Fibroblast of lung (primary cell): ENCODE results near the gene BCL2L13. TPM values are rescaled to one million over a fixed set of nuclear protein-coding genes. Genes with fewer than 3 reads are reported as not detected.

Experiments used
- DNase-seq, 2 donors: peaks; one replicate each; pipeline versions ENCODE4 v3.0.0 to v3.0.0-alpha.2; 2010; ENCODE audit warnings: low read depth in 2 of 2
- H2AFZ ChIP-seq: 2 replicates; pipeline ENCODE4 v1.5.1; 2012; ENCODE audit warnings: low read length, control low read depth, inconsistent platforms
- H3K27ac ChIP-seq: 2 replicates; pipeline ENCODE4 v1.5.1; 2011; ENCODE audit warnings: low read length, control low read depth; ENCODE audit not compliant: insufficient read depth
- H3K27me3 ChIP-seq: 2 replicates; pipeline ENCODE4 v1.5.1; 2011; ENCODE audit warnings: mild to moderate bottlenecking, low read length; ENCODE audit not compliant: control insufficient read depth, insufficient read depth
- H3K36me3 ChIP-seq: 2 replicates; pipeline ENCODE4 v1.5.1; 2011; ENCODE audit warnings: low read length; ENCODE audit not compliant: control insufficient read depth, insufficient read depth
- H3K4me1 ChIP-seq: 2 replicates; pipeline ENCODE4 v1.5.1; 2011; ENCODE audit warnings: low read length; ENCODE audit not compliant: control insufficient read depth, insufficient read depth; ENCODE audit errors: extremely low read depth
- H3K4me2 ChIP-seq: 2 replicates; pipeline ENCODE4 v1.5.1; 2011; ENCODE audit warnings: low read length, control low read depth; ENCODE audit not compliant: insufficient read depth; ENCODE audit errors: extremely low read depth
- H3K4me3 ChIP-seq, 4 experiments: fragments of 200-600 bp in 1 of 4; sonication (generic) in 1 of 4; replicated peaks in 1 of 4; 2 replicates each; pipeline ENCODE4 v1.5.1; 2011 to 2016; ENCODE audit warnings: low read length in 4 of 4, low read depth in 3 of 4, mild to moderate bottlenecking in 3 of 4, control low read depth in 2 of 4, inconsistent platforms in 1 of 4, mixed read lengths in 1 of 4; ENCODE audit not compliant: insufficient read depth in 1 of 4; ENCODE audit errors: control extremely low read depth in 1 of 4
- H3K79me2 ChIP-seq: 2 replicates; pipeline ENCODE4 v1.5.1; 2012; ENCODE audit warnings: mild to moderate bottlenecking, low read length, inconsistent platforms; ENCODE audit not compliant: control insufficient read depth, insufficient read depth
- H3K9ac ChIP-seq: 2 replicates; pipeline ENCODE4 v1.5.1; 2011; ENCODE audit warnings: mild to moderate bottlenecking, low read length, control low read depth; ENCODE audit not compliant: insufficient read depth
- H3K9me3 ChIP-seq: 2 replicates; pipeline ENCODE4 v1.5.1; 2012; ENCODE audit warnings: low read depth, low read length; ENCODE audit not compliant: control insufficient read depth, insufficient read depth
- H4K20me1 ChIP-seq: 2 replicates; pipeline ENCODE4 v1.5.1; 2011; ENCODE audit warnings: low read length; ENCODE audit not compliant: control insufficient read depth, insufficient read depth; ENCODE audit errors: extremely low read depth
- EZH2 ChIP-seq: IDR thresholded peaks from 2 replicates; pipeline ENCODE4 v1.5.1; 2012; ENCODE audit warnings: low read length, control low read depth, mild to moderate bottlenecking; ENCODE audit errors: missing control alignments
- polyA plus RNA-seq, 2 donors: library from polyadenylated mRNA; depleted of rRNA in 1 of 2; stranded (reverse) in 1 of 2; unstranded in 1 of 2; fragments of >200 nt; gene quantifications; 2 replicates each; pipeline ENCODE4 v1.2.1, GENCODE V29; 2011 to 2012; ENCODE audit warnings: missing spikeins in 1 of 2
- total RNA-seq: library from RNA; depleted of rRNA; stranded (reverse); fragments of >200 nt; gene quantifications from 2 replicates; pipeline ENCODE4 v1.2.1, GENCODE V29; 2014
- TF ChIP-seq, protein P1 (sequence below), 2 donors: IDR thresholded peaks in 1 of 2; conservative IDR thresholded peaks in 1 of 2; 1 replicate in 1 of 2; 2 replicates in 1 of 2; pipeline ENCODE4 v1.5.1; 2011 to 2012; ENCODE audit warnings: low read length in 2 of 2, control low read depth in 1 of 2, inconsistent platforms in 1 of 2, low read depth in 1 of 2, mild to moderate bottlenecking in 1 of 2

Gene BCL2L13
- total and polyA plus RNA-seq, 2 donors (not counting 1 experiment from before 2014, with no cell fraction given), result 65.1 to 76.8 TPM

DNA sequence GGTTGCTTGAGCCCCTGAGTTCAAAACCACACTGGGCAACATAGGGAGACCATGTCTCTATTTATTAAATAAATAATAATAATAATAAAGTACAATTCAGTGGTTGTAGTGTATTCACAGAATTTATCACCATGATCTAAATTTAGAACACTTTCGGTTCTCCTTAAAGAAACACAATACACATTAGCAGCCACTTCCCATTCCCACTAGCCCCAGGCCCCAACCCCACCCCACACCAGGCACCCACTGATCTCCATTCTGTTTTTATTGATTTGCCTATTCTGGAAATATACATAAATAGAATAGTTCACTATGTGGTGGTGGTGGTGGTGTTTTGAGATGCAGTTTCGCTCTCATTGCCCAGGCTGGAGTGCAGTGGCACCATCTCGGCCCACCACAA is 45.7 kb downstream of the BCL2L13 start:
- Histone ChIP-seq H3K27me3 (no peaks in the 10 kb centered on the region), H3K27ac (no peak overlapping the region), H3K9ac (no peak overlapping the region), H3K4me3 (no peak overlapping the region), H3K4me1 (no peaks in the 10 kb centered on the region), H3K36me3 (no peaks in the 10 kb centered on the region), H3K4me2 (no peak overlapping the region), H3K9me3 (no peaks in the 10 kb centered on the region), H3K79me2 (peaks cover 2% of the 10 kb centered on the region), H4K20me1 (no peaks in the 10 kb centered on the region), H2AFZ (no peak overlapping the region)
- DNase-seq, result no peak
- no peak for TF ChIP-seq EZH2
- TF ChIP-seq, protein P1, sequence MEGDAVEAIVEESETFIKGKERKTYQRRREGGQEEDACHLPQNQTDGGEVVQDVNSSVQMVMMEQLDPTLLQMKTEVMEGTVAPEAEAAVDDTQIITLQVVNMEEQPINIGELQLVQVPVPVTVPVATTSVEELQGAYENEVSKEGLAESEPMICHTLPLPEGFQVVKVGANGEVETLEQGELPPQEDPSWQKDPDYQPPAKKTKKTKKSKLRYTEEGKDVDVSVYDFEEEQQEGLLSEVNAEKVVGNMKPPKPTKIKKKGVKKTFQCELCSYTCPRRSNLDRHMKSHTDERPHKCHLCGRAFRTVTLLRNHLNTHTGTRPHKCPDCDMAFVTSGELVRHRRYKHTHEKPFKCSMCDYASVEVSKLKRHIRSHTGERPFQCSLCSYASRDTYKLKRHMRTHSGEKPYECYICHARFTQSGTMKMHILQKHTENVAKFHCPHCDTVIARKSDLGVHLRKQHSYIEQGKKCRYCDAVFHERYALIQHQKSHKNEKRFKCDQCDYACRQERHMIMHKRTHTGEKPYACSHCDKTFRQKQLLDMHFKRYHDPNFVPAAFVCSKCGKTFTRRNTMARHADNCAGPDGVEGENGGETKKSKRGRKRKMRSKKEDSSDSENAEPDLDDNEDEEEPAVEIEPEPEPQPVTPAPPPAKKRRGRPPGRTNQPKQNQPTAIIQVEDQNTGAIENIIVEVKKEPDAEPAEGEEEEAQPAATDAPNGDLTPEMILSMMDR (conservative IDR thresholded peaks at IDR 0.05 in 1 of 2, IDR thresholded peaks at IDR 0.05 in 1 of 2; ENCODE audit: low read depth in 1 of 2, low read length in 2 of 2), result no peak

DNA sequence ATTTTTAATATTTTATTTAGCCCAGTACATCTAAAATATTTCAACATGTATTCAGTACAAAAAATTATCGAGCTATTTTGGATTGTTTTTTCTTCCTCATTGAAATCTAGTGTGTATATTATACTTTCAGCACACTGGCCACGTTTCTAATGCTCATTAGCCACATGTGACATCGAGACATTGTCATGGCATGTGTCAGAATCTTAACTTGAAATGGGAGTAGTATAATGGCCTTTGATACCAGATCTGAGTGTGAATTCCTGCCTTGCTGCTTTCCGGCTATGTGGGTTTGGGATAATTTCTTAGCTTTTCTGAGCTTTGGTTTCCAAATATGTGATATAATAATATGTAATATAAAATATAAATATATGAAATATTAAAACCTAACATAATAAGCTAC is 54.3 kb downstream of the BCL2L13 start:
- Histone ChIP-seq H4K20me1 (no peaks in the 10 kb centered on the region), H3K9me3 (no peaks in the 10 kb centered on the region), H3K4me3 (no peak overlapping the region), H3K27me3 (no peaks in the 10 kb centered on the region), H3K79me2 (no peaks in the 10 kb centered on the region), H3K36me3 (no peaks in the 10 kb centered on the region), H3K27ac (no peak overlapping the region), H3K4me2 (no peak overlapping the region), H3K9ac (no peak overlapping the region), H2AFZ (no peak overlapping the region), H3K4me1 (peaks cover 2% of the 10 kb centered on the region)
- no peak for DNase-seq
- TF ChIP-seq, protein P1 (conservative IDR thresholded peaks at IDR 0.05 in 1 of 2, IDR thresholded peaks at IDR 0.05 in 1 of 2; ENCODE audit: low read depth in 1 of 2, low read length in 2 of 2), result no peak
- no peak for TF ChIP-seq EZH2

DNA sequence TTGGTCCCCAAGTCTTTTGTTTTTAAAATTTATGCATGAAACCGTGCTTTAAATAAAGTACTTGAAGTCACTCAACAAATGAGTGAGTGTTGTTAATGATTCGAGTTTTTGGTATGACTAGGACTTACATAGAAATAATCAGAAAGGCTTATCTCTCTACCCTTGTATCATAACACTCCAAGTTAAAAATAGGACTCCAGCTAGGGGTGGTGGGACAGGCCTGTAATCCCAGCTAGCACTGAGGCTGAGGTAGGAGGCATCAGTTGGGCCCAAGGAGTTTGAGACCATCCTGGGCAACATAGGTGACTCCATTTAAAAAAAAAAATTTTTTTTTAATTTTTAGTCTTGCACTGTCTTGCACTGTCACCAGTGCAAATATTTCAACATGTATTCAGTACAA is 55.6 kb downstream of the BCL2L13 start:
- Histone ChIP-seq H2AFZ (no peak overlapping the region), H3K27ac (no peak overlapping the region), H3K4me2 (no peak overlapping the region), H3K27me3 (no peaks in the 10 kb centered on the region), H3K4me3 (no peak overlapping the region), H4K20me1 (no peaks in the 10 kb centered on the region), H3K79me2 (no peaks in the 10 kb centered on the region), H3K4me1 (peaks cover 2% of the 10 kb centered on the region), H3K36me3 (no peaks in the 10 kb centered on the region), H3K9ac (no peak overlapping the region), H3K9me3 (no peaks in the 10 kb centered on the region)
- peak in 1 of 2 donors; percentile 21 for DNase-seq
- TF ChIP-seq, protein P1 (conservative IDR thresholded peaks at IDR 0.05 in 1 of 2, IDR thresholded peaks at IDR 0.05 in 1 of 2; ENCODE audit: low read depth in 1 of 2, low read length in 2 of 2), result no peak
- no peak for TF ChIP-seq EZH2
